Measurements from ENCODE around the gene PDS5A.

PDS5A gene

GRCh38 chr4:39950861-39951481 lies 26.7 kb downstream of the PDS5A start:
- CTCF ChIA-PET, result no interaction called here
- H3K4me3 ChIP-seq (ENCODE audit: low read depth, low read length), result no peak overlapping the region
- H3K36me3 ChIP-seq (ENCODE audit: control insufficient read depth in 2 of 2, insufficient read depth in 1 of 2, low read length in 2 of 2), result no peaks in the 10 kb centered on the region; a peak in 1 of 3 replicates
- no peak overlapping the region for H3K27ac ChIP-seq (ENCODE audit: extremely low read depth, low read depth, low read length)
- no peak for TF ChIP-seq BCL11B (tag by site-specific recombination; IDR thresholded peaks at IDR 0.05; ENCODE audit: low read depth)
- POLR2A ChIA-PET, result no interaction called here
- no peaks in the 10 kb centered on the region for H3K9me3 ChIP-seq (ENCODE audit: control insufficient read depth, insufficient read depth, low read depth, low read length)
- H3K4me1 ChIP-seq (ENCODE audit: control insufficient read depth, insufficient read depth, low read length), result no peaks in the 10 kb centered on the region

GRCh38 chr4:39947963-39948362 lies 29.7 kb downstream of the PDS5A start:
- no peaks in the 10 kb centered on the region for H3K4me1 ChIP-seq (ENCODE audit: control insufficient read depth, insufficient read depth, low read length)
- ChIA-PET CTCF (no interaction called here), POLR2A (no interaction called here)
- H3K27ac ChIP-seq (ENCODE audit: extremely low read depth, low read depth, low read length), result no peak overlapping the region
- no peaks in the 10 kb centered on the region; a peak in 1 of 3 replicates for H3K36me3 ChIP-seq (ENCODE audit: control insufficient read depth in 2 of 2, insufficient read depth in 1 of 2, low read length in 2 of 2)
- H3K4me3 ChIP-seq (ENCODE audit: low read depth, low read length), result no peak overlapping the region
- no peaks in the 10 kb centered on the region for H3K9me3 ChIP-seq (ENCODE audit: control insufficient read depth, insufficient read depth, low read depth, low read length)
- TF ChIP-seq ZNF37A (tag by site-specific recombination; IDR thresholded peaks at IDR 0.05) (no peak), ZNF169 (tag by site-specific recombination; IDR thresholded peaks at IDR 0.05) (no peak), ZSCAN4 (tag by site-specific recombination; IDR thresholded peaks at IDR 0.05) (no peak), ZNF701 (tag by site-specific recombination; IDR thresholded peaks at IDR 0.05) (no peak), ZEB2 (tag by site-specific recombination; IDR thresholded peaks at IDR 0.05) (no peak), ZNF768 (tag by site-specific recombination; IDR thresholded peaks at IDR 0.05) (no peak), ZNF175 (tag by site-specific recombination; IDR thresholded peaks at IDR 0.05) (no peak), ZBTB48 (tag by site-specific recombination; IDR thresholded peaks at IDR 0.05) (no peak), ZNF792 (tag by site-specific recombination; IDR thresholded peaks at IDR 0.05) (no peak), ZNF544 (tag by site-specific recombination; IDR thresholded peaks at IDR 0.05) (no peak), HIC1 (tag by site-specific recombination; IDR thresholded peaks at IDR 0.05) (no peak), ZFP69B (tag by site-specific recombination; IDR thresholded peaks at IDR 0.05) (no peak), ZBTB11 (tag by site-specific recombination; conservative IDR thresholded peaks at IDR 0.05; ENCODE audit: low read depth) (no peak), ZNF529 (tag by site-specific recombination; IDR thresholded peaks at IDR 0.05; ENCODE audit: insufficient replicate concordance) (no peak), ZNF292 (tag by site-specific recombination; IDR thresholded peaks at IDR 0.05; ENCODE audit: borderline replicate concordance, low read depth) (no peak), ZNF513 (tag by site-specific recombination; IDR thresholded peaks at IDR 0.05) (no peak)
